Measurements from ENCODE around the gene HDAC9.

DNA sequence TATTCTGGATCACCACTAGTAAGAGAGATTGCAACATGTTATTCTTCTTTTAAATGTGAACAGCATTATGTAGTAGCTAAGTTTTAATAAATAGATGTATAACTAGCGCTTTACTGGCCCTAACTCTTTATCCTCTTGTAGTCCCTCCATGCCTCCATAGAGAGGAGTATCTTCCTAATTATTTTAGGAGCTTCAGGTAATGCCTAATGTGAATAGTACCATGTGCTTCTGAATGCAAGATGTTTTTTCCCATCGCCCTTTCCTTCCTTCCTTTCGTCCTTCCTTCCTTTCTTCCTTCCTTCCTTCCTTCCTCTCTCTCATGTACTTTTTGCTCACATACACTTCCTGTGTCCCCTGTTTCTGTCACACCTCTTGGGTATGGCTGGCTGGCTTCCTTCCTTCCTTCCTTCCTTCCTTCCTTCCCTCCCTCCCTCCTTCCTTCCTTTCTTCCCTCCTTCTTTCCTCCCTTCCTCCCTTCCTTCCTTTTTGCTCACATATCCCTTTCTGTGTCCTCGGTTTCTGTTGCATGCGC is 290.7 kb downstream of the HDAC9 start:
- no peak for TF ChIP-seq YY1 (IDR thresholded peaks at IDR 0.05; ENCODE audit: insufficient read depth, insufficient read length)
- TF ChIP-seq ZNF274 (IDR thresholded peaks at IDR 0.05; ENCODE audit: low read depth, low read length) = no peak
- TF ChIP-seq SUZ12 (IDR thresholded peaks at IDR 0.05; ENCODE audit: extremely low read depth, insufficient read depth, insufficient read length) = no peak
